Endodermal cell (in vitro differentiated cells): ENCODE measurements around the gene MCF2. TPM values are rescaled to one million over a fixed set of nuclear protein-coding genes. Genes with fewer than 3 reads are reported as not detected.

Experiments used
- DNase-seq: peaks from one replicate; pipeline ENCODE4 v3.0.0-alpha.2; 2017
- H3K27ac ChIP-seq: 2 replicates; pipeline ENCODE4 v1.5.1; 2013; ENCODE audit warnings: mild to moderate bottlenecking, low read depth, low read length, moderate library complexity
- H3K27me3 ChIP-seq: 2 replicates; pipeline ENCODE4 v1.6.1; 2013; ENCODE audit warnings: mild to moderate bottlenecking, low read length, moderate library complexity; ENCODE audit not compliant: insufficient read depth, control insufficient read depth, poor library complexity, severe bottlenecking
- H3K36me3 ChIP-seq: 2 replicates; pipeline ENCODE4 v1.7.0; 2013; ENCODE audit warnings: mild to moderate bottlenecking, low read length, moderate library complexity; ENCODE audit not compliant: control insufficient read depth, insufficient read depth
- H3K4me1 ChIP-seq: one replicate; pipeline ENCODE4 v1.7.0; 2013; ENCODE audit warnings: low read length; ENCODE audit not compliant: control insufficient read depth, insufficient read depth
- H3K4me3 ChIP-seq: 2 replicates; pipeline ENCODE4 v1.5.1; 2013; ENCODE audit warnings: mild to moderate bottlenecking, low read length, moderate library complexity
- H3K9ac ChIP-seq: 2 replicates; pipeline ENCODE4 v1.6.1; 2013; ENCODE audit warnings: mild to moderate bottlenecking, low read length, moderate library complexity; ENCODE audit not compliant: poor library complexity, severe bottlenecking; ENCODE audit errors: extremely low read depth
- H3K9me3 ChIP-seq: 2 replicates; pipeline ENCODE4 v1.6.1; 2013; ENCODE audit warnings: mild to moderate bottlenecking, low read length, moderate library complexity; ENCODE audit not compliant: control insufficient read depth
- H3K27ac Mint-ChIP-seq: 2 replicates; pipeline ENCODE4 v1.8.0; 2020; ENCODE audit warnings: mixed read lengths
- H3K27me3 Mint-ChIP-seq: 2 replicates; pipeline ENCODE4 v1.8.0; 2021; ENCODE audit warnings: mild to moderate bottlenecking, mixed read lengths; ENCODE audit not compliant: insufficient read depth
- H3K36me3 Mint-ChIP-seq: 2 replicates; pipeline ENCODE4 v1.8.0; 2020; ENCODE audit warnings: low read depth, mixed read lengths
- H3K4me1 Mint-ChIP-seq: 2 replicates; pipeline ENCODE4 v1.8.0; 2020; ENCODE audit warnings: mixed read lengths
- H3K4me3 Mint-ChIP-seq: 2 replicates; pipeline ENCODE4 v1.8.0; 2020; ENCODE audit warnings: mild to moderate bottlenecking, moderate library complexity, mixed read lengths
- H3K9me3 Mint-ChIP-seq: 2 replicates; pipeline ENCODE4 v1.8.0; 2020; ENCODE audit warnings: mild to moderate bottlenecking, mixed read lengths
- CTCF ChIP-seq: fragments of 200-600 bp; sonication (generic); conservative IDR thresholded peaks from 2 replicates; pipeline ENCODE4 v1.5.0; 2021; ENCODE audit warnings: antibody characterized with exemption, mild to moderate bottlenecking
- WGBS, 2 experiments: methylation state at CpG; one replicate each; pipeline versions ENCODE4 v1.1.5 to v1.1.7; 2013; ENCODE audit warnings: missing lambda C conversion rate in 2 of 2, mixed read lengths in 1 of 2; ENCODE audit not compliant: insufficient coverage in 1 of 2, insufficient read length in 1 of 2; 5-methylcytosine and 5-hydroxymethylcytosine counted together
- total RNA-seq, 2 donors: library from RNA; stranded (reverse); fragmentation: NEBNext Ultra II Directional in 1 of 2; extraction: Animal tissue kit (Norgen Biotek cat#: 25700) in 1 of 2; gene quantifications; 2 replicates in 1 of 2; 3 replicates in 1 of 2; pipeline ENCODE4 v1.2.1, GENCODE V29; 2021

The MCF2 gene
- total RNA-seq, 2 donors from 2014 or later: 1.1 to 2.1 TPM

GRCh38 chrX:139600105-139600504 is 107.9 kb downstream of the MCF2 start:
- no peaks in the 10 kb centered on the region for H3K9me3 Mint-ChIP-seq
- no CpG with 5 or more reads among the region's 1 CpG for WGBS, 2 experiments
- H3K4me1 Mint-ChIP-seq: peaks cover 5% of the 10 kb centered on the region

GRCh38 chrX:139596068-139596467 is 111.9 kb downstream of the MCF2 start:
- Histone ChIP-seq H3K9me3 (no peaks in the 10 kb centered on the region), H3K36me3 (no peaks in the 10 kb centered on the region), H3K9ac (no peak overlapping the region), H3K27ac (no peak overlapping the region), H3K4me1 (no peaks in the 10 kb centered on the region), H3K4me3 (no peak overlapping the region), H3K27me3 (no peaks in the 10 kb centered on the region)
- Mint-ChIP-seq H3K27me3 (no peaks in the 10 kb centered on the region), H3K27ac (no peak overlapping the region), H3K9me3 (no peaks in the 10 kb centered on the region), H3K4me3 (no peak overlapping the region), H3K4me1 (peaks cover 5% of the 10 kb centered on the region), H3K36me3 (no peaks in the 10 kb centered on the region)
- peak; percentile 45 for DNase-seq
- WGBS, 2 experiments: 54 to 100% methylated on average over 1 to 4 of the region's 4 CpGs
- peak; percentile 62 for TF ChIP-seq CTCF

More at GRCh38 chrX:139600105-139600504, 107.9 kb downstream of the MCF2 start:
- no peak overlapping the region for H3K9ac ChIP-seq
- no peak for DNase-seq
- no peaks in the 10 kb centered on the region for H3K9me3 ChIP-seq
- no peak overlapping the region for H3K4me3 ChIP-seq
- Mint-ChIP-seq H3K4me3 (no peak overlapping the region), H3K36me3 (no peaks in the 10 kb centered on the region), H3K27me3 (no peaks in the 10 kb centered on the region), H3K27ac (no peak overlapping the region)
- H3K36me3 ChIP-seq: no peaks in the 10 kb centered on the region
- no peaks in the 10 kb centered on the region for H3K4me1 ChIP-seq
- no peaks in the 10 kb centered on the region for H3K27me3 ChIP-seq
- no peak overlapping the region for H3K27ac ChIP-seq
- no peak for TF ChIP-seq CTCF

GRCh38 chrX:139585613-139586012 is 122.4 kb downstream of the MCF2 start:
- no peaks in the 10 kb centered on the region for H3K27me3 ChIP-seq
- H3K27ac ChIP-seq: no peak overlapping the region
- no peaks in the 10 kb centered on the region for H3K9me3 Mint-ChIP-seq
- 95% methylated on average over 5 of the region's 5 CpGs; no CpG with 5 or more reads in 1 of the 2 experiments for WGBS, 2 experiments
- H3K4me3 Mint-ChIP-seq: no peak overlapping the region
- no peaks in the 10 kb centered on the region for H3K36me3 ChIP-seq
- H3K36me3 Mint-ChIP-seq: no peaks in the 10 kb centered on the region
- H3K4me3 ChIP-seq: no peak overlapping the region
- H3K27ac Mint-ChIP-seq: no peak overlapping the region
- H3K27me3 Mint-ChIP-seq: peaks cover 7% of the 10 kb centered on the region
- H3K4me1 ChIP-seq: no peaks in the 10 kb centered on the region
- no peak overlapping the region for H3K9ac ChIP-seq
- peaks cover 19% of the 10 kb centered on the region for H3K4me1 Mint-ChIP-seq
- DNase-seq: no peak
- no peak for TF ChIP-seq CTCF
- H3K9me3 ChIP-seq: no peaks in the 10 kb centered on the region
